Cardiac fibroblast (primary cell): ENCODE measurements around the gene KLK5.
A peak's percentile ranks its signal among the peaks of the same experiment; 100 is the strongest.

Source experiments
- DNase-seq, 2 donors: peaks; one replicate each; pipeline versions ENCODE4 v3.0.0 to v3.0.0-alpha.2; 2010; ENCODE audit warnings: low read depth in 2 of 2
- H3K4me3 ChIP-seq, 2 donors: replicated peaks in 1 of 2; 1 replicate in 1 of 2; 2 replicates in 1 of 2; pipeline ENCODE4 v1.5.1; 2011; ENCODE audit warnings: low read depth in 2 of 2, low read length in 2 of 2, mild to moderate bottlenecking in 2 of 2, moderate library complexity in 1 of 2
- TF ChIP-seq, protein P1 (sequence below): IDR thresholded peaks from one replicate; pipeline ENCODE4 v1.5.1; 2011; ENCODE audit warnings: low read depth, mild to moderate bottlenecking, low read length, inconsistent platforms

Gene KLK5

GRCh38 chr19:50959731-50960500, 7.1 kb upstream of the KLK5 start:
- no peak overlapping the region for H3K4me3 ChIP-seq
- TF ChIP-seq, protein P1, sequence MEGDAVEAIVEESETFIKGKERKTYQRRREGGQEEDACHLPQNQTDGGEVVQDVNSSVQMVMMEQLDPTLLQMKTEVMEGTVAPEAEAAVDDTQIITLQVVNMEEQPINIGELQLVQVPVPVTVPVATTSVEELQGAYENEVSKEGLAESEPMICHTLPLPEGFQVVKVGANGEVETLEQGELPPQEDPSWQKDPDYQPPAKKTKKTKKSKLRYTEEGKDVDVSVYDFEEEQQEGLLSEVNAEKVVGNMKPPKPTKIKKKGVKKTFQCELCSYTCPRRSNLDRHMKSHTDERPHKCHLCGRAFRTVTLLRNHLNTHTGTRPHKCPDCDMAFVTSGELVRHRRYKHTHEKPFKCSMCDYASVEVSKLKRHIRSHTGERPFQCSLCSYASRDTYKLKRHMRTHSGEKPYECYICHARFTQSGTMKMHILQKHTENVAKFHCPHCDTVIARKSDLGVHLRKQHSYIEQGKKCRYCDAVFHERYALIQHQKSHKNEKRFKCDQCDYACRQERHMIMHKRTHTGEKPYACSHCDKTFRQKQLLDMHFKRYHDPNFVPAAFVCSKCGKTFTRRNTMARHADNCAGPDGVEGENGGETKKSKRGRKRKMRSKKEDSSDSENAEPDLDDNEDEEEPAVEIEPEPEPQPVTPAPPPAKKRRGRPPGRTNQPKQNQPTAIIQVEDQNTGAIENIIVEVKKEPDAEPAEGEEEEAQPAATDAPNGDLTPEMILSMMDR: no peak
- DNase-seq: peak in 1 of 2 donors; percentile 2

- TF ChIP-seq, protein P1: no peak
- H3K4me3 ChIP-seq: no peak overlapping the region
- DNase-seq: no peak
These were observed 4.7 kb upstream of the KLK5 start for GRCh38 chr19:50957587-50957986.

DNA sequence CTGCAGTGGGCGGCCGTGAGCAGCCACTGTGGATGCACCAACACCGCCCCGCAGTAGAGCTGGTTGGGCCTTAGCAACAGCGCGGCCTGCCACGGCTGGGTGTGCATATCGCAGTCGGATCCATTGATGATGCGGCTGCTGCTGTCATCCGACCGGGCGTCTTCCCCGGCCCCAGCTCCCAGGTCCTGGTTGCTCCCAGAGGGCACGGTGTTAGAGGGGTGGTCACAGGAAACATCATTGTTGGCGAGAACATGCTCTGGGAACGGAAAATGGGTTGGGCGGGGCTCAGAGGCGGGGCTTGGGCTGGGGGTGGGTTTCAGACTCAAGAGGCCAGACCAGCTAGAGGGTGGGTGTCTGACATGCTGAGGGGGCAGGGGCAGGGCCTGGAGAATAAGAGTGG, 3.0 kb downstream of the KLK5 start:
- no peak for DNase-seq
- no peak overlapping the region for H3K4me3 ChIP-seq
- TF ChIP-seq, protein P1: no peak

DNA sequence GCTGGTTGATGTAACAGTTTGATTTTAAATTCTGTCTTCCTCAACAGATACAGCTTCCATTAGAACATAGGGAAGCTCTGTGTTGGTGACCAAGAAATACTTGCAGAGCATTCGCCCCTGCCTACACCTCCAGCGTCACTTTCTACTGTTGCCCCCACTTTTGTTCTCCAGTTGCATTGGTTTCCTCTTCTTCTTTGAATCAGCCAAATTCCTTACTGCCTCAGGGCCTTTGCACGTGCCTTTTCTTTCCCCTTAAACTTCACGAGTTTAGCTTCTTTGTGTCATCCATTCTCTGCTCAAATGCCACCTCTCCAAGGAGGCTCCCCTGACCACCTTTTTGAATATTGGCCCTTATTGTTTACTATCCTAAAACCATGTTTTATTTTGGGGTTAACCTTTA, 5.7 kb downstream of the KLK5 start:
- no peak overlapping the region for H3K4me3 ChIP-seq
- TF ChIP-seq, protein P1: no peak
- no peak for DNase-seq

DNA sequence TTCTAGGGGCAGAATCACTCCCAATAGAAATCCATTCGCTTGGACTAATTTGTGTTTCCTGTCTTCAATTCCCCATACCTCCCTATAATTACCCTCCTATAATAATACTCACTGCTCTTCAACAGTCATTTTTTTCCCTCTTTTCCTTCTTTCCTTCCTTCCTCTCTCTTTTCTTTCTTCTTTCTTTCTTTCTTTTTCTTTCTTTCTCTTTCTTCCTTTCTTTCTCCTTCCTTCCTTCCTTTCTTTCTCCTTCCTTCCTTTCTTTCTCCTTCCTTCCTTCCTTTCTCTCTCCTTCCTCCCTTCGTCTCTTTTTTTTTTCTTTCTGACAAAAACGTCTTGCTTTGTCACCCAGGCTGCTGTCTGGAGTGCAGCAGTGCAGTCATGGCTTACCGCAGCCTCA, 8.0 kb downstream of the KLK5 start:
- H3K4me3 ChIP-seq: no peak overlapping the region
- DNase-seq: no peak
- TF ChIP-seq, protein P1: no peak

- no peak overlapping the region for H3K4me3 ChIP-seq
- TF ChIP-seq, protein P1: no peak
- no peak for DNase-seq
These were observed 9.6 kb downstream of the KLK5 start for GRCh38 chr19:50943074-50943828.
